Esophagus (tissue), 2 donors: ENCODE data around the gene COL28A1. TPM values are rescaled to one million over a fixed set of nuclear protein-coding genes. Genes with fewer than 3 reads are reported as not detected.

Experiments used
- H3K27ac ChIP-seq, 2 donors: one replicate each; pipeline ENCODE4 v1.5.1; 2013; ENCODE audit warnings: low read depth in 2 of 2, mild to moderate bottlenecking in 2 of 2, inconsistent platforms in 1 of 2, low read length in 1 of 2, moderate library complexity in 1 of 2
- H3K27me3 ChIP-seq, 2 donors: one replicate each; pipeline ENCODE4 v1.6.1; 2013; ENCODE audit warnings: low read length in 2 of 2, control low read depth in 1 of 2, mild to moderate bottlenecking in 1 of 2; ENCODE audit not compliant: insufficient read depth in 2 of 2, control insufficient read depth in 1 of 2
- H3K36me3 ChIP-seq, 2 donors: one replicate each; pipeline ENCODE4 v1.6.1; 2013; ENCODE audit warnings: low read length in 1 of 2; ENCODE audit not compliant: control insufficient read depth in 2 of 2, insufficient read depth in 2 of 2
- H3K4me1 ChIP-seq, 2 donors: one replicate each; pipeline ENCODE4 v1.6.1; 2013; ENCODE audit warnings: low read length in 1 of 2; ENCODE audit not compliant: control insufficient read depth in 2 of 2, insufficient read depth in 2 of 2
- H3K4me3 ChIP-seq, 2 donors: one replicate each; pipeline ENCODE4 v1.5.1; 2013; ENCODE audit warnings: low read length in 2 of 2, mild to moderate bottlenecking in 2 of 2, low read depth in 1 of 2, moderate library complexity in 1 of 2
- H3K9me3 ChIP-seq, 2 donors: one replicate each; pipeline ENCODE4 v1.6.1; 2013; ENCODE audit warnings: mild to moderate bottlenecking in 2 of 2, low read depth in 1 of 2, low read length in 1 of 2, moderate library complexity in 1 of 2; ENCODE audit not compliant: control insufficient read depth in 2 of 2, insufficient read depth in 1 of 2
- WGBS, 2 donors: extraction: QIAGEN DNeasy Blood & Tissue Kit; methylation state at CpG; one replicate each; pipeline ENCODE4 v1.1.7; 2013; 5-methylcytosine and 5-hydroxymethylcytosine counted together
- polyA plus RNA-seq, 2 donors: library from polyadenylated mRNA; stranded (reverse); fragments of 200-250 nt; gene quantifications; one replicate each; pipeline ENCODE4 v1.2.3, GENCODE V29; 2013
- donor health status: healthy with polysubstance abuse.
- donor health status: Bipolar disorder and iron deficiency.

Gene COL28A1
- polyA plus RNA-seq, 2 donors = 0.60 to 1.1 TPM

GRCh38 chr7:7347045-7347444, 188.6 kb downstream of the COL28A1 start:
- Histone ChIP-seq H3K9me3 (no peaks in the 10 kb centered on the region), H3K27ac (no peak overlapping the region), H3K4me3 (no peak overlapping the region), H3K36me3 (no peaks in the 10 kb centered on the region), H3K4me1 (no peaks in the 10 kb centered on the region), H3K27me3 (no peaks in the 10 kb centered on the region)

GRCh38 chr7:7344583-7344982, 191.1 kb downstream of the COL28A1 start:
- Histone ChIP-seq H3K4me1 (no peaks in the 10 kb centered on the region), H3K27me3 (no peaks in the 10 kb centered on the region), H3K9me3 (no peaks in the 10 kb centered on the region), H3K4me3 (no peak overlapping the region), H3K36me3 (no peaks in the 10 kb centered on the region), H3K27ac (no peak overlapping the region)
- WGBS, 2 donors = 85 to 87% methylated on average over 3 of the region's 3 CpGs

DNA sequence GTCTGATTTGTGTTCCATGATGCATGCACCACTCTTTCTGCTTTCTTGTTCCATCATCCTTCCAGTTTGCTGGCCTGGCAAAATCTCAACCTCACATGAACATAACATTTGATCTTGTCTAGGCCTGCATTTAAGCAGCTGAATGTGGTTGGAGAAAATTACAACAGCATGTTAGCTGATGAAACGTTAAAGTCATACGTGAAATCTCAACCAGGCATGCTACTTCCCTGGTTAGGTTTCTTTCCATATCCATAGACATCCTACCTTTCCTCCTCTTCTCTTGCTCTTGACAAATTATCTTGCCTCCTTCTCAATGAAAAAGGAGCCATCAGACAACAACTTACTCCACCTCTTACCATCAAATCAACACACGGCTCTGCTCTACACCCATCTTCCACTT, 199.8 kb downstream of the COL28A1 start:
- WGBS, 2 donors = 44 to 65% methylated on average over 3 of the region's 3 CpGs
- H3K27ac ChIP-seq = no peak overlapping the region
- H3K27me3 ChIP-seq = no peaks in the 10 kb centered on the region
- H3K4me3 ChIP-seq = no peak overlapping the region
- no peaks in the 10 kb centered on the region for H3K36me3 ChIP-seq
- H3K4me1 ChIP-seq = peaks cover 0 to 2% of the 10 kb centered on the region in 2 donors
- peaks cover 0 to 2% of the 10 kb centered on the region in 2 donors for H3K9me3 ChIP-seq

GRCh38 chr7:7335215-7335614, 200.5 kb downstream of the COL28A1 start:
- no peak overlapping the region for H3K4me3 ChIP-seq
- no peaks in the 10 kb centered on the region for H3K36me3 ChIP-seq
- peaks cover 0 to 2% of the 10 kb centered on the region in 2 donors for H3K9me3 ChIP-seq
- no peaks in the 10 kb centered on the region for H3K27me3 ChIP-seq
- 89 to 91% methylated on average over 2 of the region's 2 CpGs for WGBS, 2 donors
- H3K4me1 ChIP-seq = peaks cover 0 to 2% of the 10 kb centered on the region in 2 donors
- no peak overlapping the region for H3K27ac ChIP-seq

GRCh38 chr7:7333610-7334009, 202.1 kb downstream of the COL28A1 start:
- Histone ChIP-seq H3K27ac (no peak overlapping the region), H3K4me3 (no peak overlapping the region), H3K36me3 (no peaks in the 10 kb centered on the region), H3K9me3 (peaks cover 0 to 2% of the 10 kb centered on the region in 2 donors), H3K4me1 (peaks cover 0 to 5% of the 10 kb centered on the region in 2 donors), H3K27me3 (no peaks in the 10 kb centered on the region)
- WGBS, 2 donors = 74 to 76% methylated on average over 3 of the region's 3 CpGs

- no peaks in the 10 kb centered on the region for H3K36me3 ChIP-seq
- no peak overlapping the region for H3K27ac ChIP-seq
- 45 to 59% methylated on average over 4 of the region's 4 CpGs for WGBS, 2 donors
- no peaks in the 10 kb centered on the region for H3K27me3 ChIP-seq
- H3K4me3 ChIP-seq = no peak overlapping the region
- peaks cover 0 to 2% of the 10 kb centered on the region in 2 donors for H3K9me3 ChIP-seq
- H3K4me1 ChIP-seq = peaks cover 0 to 5% of the 10 kb centered on the region in 2 donors
Observed at GRCh38 chr7:7331523-7331922, 204.2 kb downstream of the COL28A1 start.

GRCh38 chr7:7330997-7331396, 204.7 kb downstream of the COL28A1 start:
- peaks cover 0 to 5% of the 10 kb centered on the region in 2 donors for H3K4me1 ChIP-seq
- 64 to 73% methylated on average over 2 of the region's 2 CpGs for WGBS, 2 donors

GRCh38 chr7:7329326-7329725, 206.3 kb downstream of the COL28A1 start:
- Histone ChIP-seq H3K27me3 (no peaks in the 10 kb centered on the region), H3K4me1 (peaks cover 0 to 7% of the 10 kb centered on the region in 2 donors), H3K27ac (peak overlapping the region; percentile 24 to 53), H3K9me3 (no peaks in the 10 kb centered on the region), H3K4me3 (no peak overlapping the region), H3K36me3 (no peaks in the 10 kb centered on the region)
- 24 to 39% methylated on average over 1 of the region's 1 CpG for whole genome bisulfite sequencing, 2 donors

More at GRCh38 chr7:7330997-7331396, 204.7 kb downstream of the COL28A1 start:
- Histone ChIP-seq H3K9me3 (peaks cover 0 to 2% of the 10 kb centered on the region in 2 donors), H3K36me3 (no peaks in the 10 kb centered on the region), H3K27ac (peak overlapping the region in 1 of 2 donors; percentile 1), H3K27me3 (no peaks in the 10 kb centered on the region), H3K4me3 (no peak overlapping the region)

DNA sequence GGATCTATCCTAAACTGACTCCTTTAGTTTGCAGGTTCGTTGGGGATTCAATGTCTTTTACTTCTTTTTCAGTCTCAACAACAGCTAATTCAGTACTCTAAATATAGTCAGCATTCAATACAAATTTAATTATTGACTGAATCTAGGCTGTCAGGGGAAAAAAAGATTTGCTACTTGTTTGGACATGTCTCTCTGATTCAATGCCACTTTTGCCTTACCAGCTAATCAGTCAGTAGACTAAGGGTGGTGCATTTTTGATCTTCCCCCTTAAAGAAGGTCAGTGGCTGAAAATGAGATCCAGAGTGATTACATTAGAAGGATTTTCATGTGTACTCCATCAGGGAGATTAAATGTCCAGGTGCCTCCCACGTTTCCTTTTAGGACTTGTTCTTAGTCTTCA, 208.2 kb downstream of the COL28A1 start:
- H3K36me3 ChIP-seq = no peaks in the 10 kb centered on the region
- no peaks in the 10 kb centered on the region for H3K9me3 ChIP-seq
- H3K4me3 ChIP-seq = no peak overlapping the region
- H3K27ac ChIP-seq = no peak overlapping the region
- 33 to 51% methylated on average over 2 of the region's 2 CpGs for WGBS, 2 donors
- H3K4me1 ChIP-seq = peaks cover 0 to 8% of the 10 kb centered on the region in 2 donors
- H3K27me3 ChIP-seq = no peaks in the 10 kb centered on the region

GRCh38 chr7:7324698-7325097, 211.0 kb downstream of the COL28A1 start:
- 47 to 68% methylated on average over 3 of the region's 3 CpGs for WGBS, 2 donors
- H3K27me3 ChIP-seq = no peaks in the 10 kb centered on the region
- H3K9me3 ChIP-seq = no peaks in the 10 kb centered on the region
- peaks cover 0 to 6% of the 10 kb centered on the region in 2 donors for H3K4me1 ChIP-seq
- no peak overlapping the region for H3K4me3 ChIP-seq
- peak overlapping the region; percentile 65 to 90 for H3K27ac ChIP-seq
- no peaks in the 10 kb centered on the region for H3K36me3 ChIP-seq
